NCI-H226 (cell line): ENCODE data around the gene ADGRB3.
"Not testable (repeated sequence)": the region's sequence is repeated elsewhere in the genome, so short reads cannot be mapped to it uniquely, and the experiment has no call there.

Source experiments
- DNase-seq: peaks from one replicate; pipeline ENCODE4 v3.0.0-alpha.2; 2015

Gene ADGRB3

GRCh38 chr6:69366831-69367230 is 731.7 kb downstream of the ADGRB3 start:
- DNase-seq = no peak

- DNase-seq = no peak
Observed at GRCh38 chr6:69368613-69369012, 733.5 kb downstream of the ADGRB3 start.

- DNase-seq = no peak
Observed at GRCh38 chr6:69370763-69371162, 735.7 kb downstream of the ADGRB3 start.

- no peak for DNase-seq
Observed at GRCh38 chr6:69378326-69378725, 743.2 kb downstream of the ADGRB3 start.

- no peak for DNase-seq
Observed at GRCh38 chr6:69379518-69379917, 744.4 kb downstream of the ADGRB3 start.

- no peak for DNase-seq
Observed at GRCh38 chr6:69383627-69384026, 748.5 kb downstream of the ADGRB3 start.

- DNase-seq = no peak
Observed at GRCh38 chr6:69386426-69386825, 751.3 kb downstream of the ADGRB3 start.

GRCh38 chr6:69390125-69390524 is 755.0 kb downstream of the ADGRB3 start:
- no peak for DNase-seq

- no peak for DNase-seq
Observed at GRCh38 chr6:69391106-69391505, 756.0 kb downstream of the ADGRB3 start.

GRCh38 chr6:69392745-69393144 is 757.7 kb downstream of the ADGRB3 start:
- no peak for DNase-seq

GRCh38 chr6:69398311-69398710 is 763.2 kb downstream of the ADGRB3 start:
- DNase-seq = no peak

- no peak for DNase-seq
Observed at GRCh38 chr6:69398729-69399128, 763.6 kb downstream of the ADGRB3 start.

GRCh38 chr6:69408886-69409285 is 773.8 kb downstream of the ADGRB3 start:
- DNase-seq = no peak

GRCh38 chr6:69416776-69417175 is 781.7 kb downstream of the ADGRB3 start:
- no peak for DNase-seq

- no peak for DNase-seq
Observed at GRCh38 chr6:69421269-69421668, 786.2 kb downstream of the ADGRB3 start.

- DNase-seq = no peak
Observed at GRCh38 chr6:69422020-69422419, 786.9 kb downstream of the ADGRB3 start.

- no peak for DNase-seq
Observed at GRCh38 chr6:69422475-69422874, 787.4 kb downstream of the ADGRB3 start.

GRCh38 chr6:69423785-69424184 is 788.7 kb downstream of the ADGRB3 start:
- no peak for DNase-seq

- DNase-seq = no peak
Observed at GRCh38 chr6:69424581-69424980, 789.5 kb downstream of the ADGRB3 start.

GRCh38 chr6:69427882-69428281 is 792.8 kb downstream of the ADGRB3 start:
- no peak for DNase-seq

GRCh38 chr6:69432168-69432567 is 797.1 kb downstream of the ADGRB3 start:
- not testable (repeated sequence) for DNase-seq

- DNase-seq = not testable (repeated sequence)
Observed at GRCh38 chr6:69433116-69433515, 798.0 kb downstream of the ADGRB3 start.

- DNase-seq = no peak
Observed at GRCh38 chr6:69438113-69438512, 803.0 kb downstream of the ADGRB3 start.
